NOMO-1 treated with DMSO at 0.1 percent for 48 hours (cell line): ENCODE data around the gene NPB.

Experiments
- DNase-seq: peaks from one replicate; lab custom pipeline; 2025; ENCODE audit not compliant: unreplicated experiment; lab: John Stamatoyannopoulos, UW

NPB gene

DNA sequence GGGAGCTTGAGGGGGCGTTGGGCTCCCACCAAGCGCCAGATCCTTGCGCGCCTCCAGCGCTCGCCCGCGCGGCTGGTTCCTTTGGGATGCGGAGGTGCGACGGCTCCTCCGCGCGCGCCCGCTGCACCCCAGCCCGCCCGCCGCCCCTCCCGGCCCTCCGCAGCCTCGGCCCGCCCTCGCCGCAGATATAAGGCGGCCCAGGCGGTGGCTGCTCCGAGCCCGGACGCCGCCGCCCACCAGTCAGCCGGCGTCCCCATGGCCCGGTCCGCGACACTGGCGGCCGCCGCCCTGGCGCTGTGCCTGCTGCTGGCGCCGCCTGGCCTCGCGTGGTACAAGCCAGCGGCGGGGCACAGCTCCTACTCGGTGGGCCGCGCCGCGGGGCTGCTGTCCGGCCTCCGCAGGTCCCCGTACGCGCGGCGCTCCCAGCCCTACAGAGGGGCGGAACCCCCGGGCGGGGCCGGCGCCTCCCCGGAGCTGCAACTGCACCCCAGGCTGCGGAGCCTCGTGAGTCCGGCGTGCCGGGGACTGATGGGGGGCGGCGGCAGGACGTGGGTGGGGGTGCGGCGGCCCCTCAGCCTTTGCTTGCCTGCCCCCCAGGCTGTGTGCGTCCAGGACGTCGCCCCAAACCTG lies at the start of gene NPB:
Gene NPB, plus strand, starts transcription at position 216 of the 630 bp plus-strand sequence. Its CDS starts 40 bp downstream, at position 256.
- no peak for DNase-seq

DNA sequence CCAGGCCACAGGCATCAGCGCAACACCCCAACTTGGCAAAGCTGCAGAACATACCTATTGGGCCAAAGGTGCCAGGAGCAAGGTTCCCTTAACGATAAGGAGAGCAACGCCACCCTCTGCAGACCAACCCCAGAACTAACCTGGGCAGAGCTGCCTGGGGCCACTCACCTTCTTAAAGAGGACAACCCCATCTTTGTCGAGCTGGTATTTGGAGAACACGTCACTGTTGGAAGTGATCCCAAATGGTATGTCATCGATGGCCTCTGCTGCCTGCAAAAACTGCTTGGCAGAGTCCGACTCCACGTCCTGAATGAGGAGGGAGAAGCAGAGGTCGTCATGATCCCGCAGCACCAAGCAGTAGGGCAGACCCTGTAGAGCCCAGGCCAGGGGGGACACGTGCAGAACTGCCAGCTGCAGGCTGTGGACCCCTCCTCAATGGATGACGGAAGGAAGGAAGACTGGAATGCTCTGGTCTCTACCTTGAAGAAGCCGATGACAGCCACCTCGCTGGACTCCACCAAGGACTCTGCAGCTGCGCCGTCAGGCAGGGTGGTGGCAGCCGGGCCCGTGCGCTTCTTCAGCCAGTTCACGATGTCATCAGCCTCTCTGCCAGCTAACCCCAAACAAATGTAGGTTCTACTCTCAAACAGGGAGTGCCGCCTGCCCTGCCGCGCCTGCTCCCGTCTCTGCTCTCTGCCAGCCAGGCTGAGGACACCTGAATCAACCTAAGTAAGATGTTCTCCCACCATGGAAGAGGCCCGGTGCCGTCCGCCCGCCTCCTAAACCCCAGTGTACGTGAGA lies 46.9 kb upstream of the NPB start:
- DNase-seq, result no peak

DNA sequence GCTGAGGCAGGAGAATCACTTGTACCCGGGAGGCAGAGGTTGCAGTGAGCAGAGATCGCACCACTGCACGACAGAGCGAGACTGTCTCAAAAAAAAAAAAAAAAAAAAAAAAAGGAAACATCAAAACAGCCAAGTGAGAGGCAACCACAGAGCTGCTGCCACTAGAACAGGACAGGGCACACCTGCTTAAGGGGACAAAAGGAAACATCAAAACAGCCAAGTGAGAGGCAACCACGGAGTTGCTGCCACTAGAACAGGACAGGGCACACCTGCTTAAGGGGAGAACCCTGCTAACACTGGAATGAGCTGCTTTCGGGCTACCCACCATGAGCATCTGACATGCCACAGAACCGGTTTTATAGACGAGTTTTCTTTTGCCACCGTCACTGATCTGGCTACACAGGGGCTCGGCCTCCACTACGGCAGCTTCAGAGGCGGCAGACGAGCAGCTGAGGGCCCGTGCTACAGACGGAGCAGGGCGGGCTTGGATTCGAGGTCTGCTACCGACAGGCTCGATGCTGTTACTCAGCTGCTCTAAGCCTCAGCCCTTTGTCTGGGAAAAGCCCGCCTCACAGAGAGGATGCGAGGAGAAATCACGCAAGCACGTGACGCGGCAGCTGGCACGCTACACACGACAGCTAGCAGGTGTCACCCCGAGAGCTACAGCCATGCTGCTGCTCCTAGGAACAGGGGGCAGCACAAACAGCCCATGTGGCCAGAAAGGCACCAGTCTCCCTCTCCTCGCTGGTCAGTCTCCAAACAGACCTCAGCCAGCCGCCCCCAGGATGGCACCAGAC lies 43.7 kb upstream of the NPB start:
- no peak for DNase-seq

DNA sequence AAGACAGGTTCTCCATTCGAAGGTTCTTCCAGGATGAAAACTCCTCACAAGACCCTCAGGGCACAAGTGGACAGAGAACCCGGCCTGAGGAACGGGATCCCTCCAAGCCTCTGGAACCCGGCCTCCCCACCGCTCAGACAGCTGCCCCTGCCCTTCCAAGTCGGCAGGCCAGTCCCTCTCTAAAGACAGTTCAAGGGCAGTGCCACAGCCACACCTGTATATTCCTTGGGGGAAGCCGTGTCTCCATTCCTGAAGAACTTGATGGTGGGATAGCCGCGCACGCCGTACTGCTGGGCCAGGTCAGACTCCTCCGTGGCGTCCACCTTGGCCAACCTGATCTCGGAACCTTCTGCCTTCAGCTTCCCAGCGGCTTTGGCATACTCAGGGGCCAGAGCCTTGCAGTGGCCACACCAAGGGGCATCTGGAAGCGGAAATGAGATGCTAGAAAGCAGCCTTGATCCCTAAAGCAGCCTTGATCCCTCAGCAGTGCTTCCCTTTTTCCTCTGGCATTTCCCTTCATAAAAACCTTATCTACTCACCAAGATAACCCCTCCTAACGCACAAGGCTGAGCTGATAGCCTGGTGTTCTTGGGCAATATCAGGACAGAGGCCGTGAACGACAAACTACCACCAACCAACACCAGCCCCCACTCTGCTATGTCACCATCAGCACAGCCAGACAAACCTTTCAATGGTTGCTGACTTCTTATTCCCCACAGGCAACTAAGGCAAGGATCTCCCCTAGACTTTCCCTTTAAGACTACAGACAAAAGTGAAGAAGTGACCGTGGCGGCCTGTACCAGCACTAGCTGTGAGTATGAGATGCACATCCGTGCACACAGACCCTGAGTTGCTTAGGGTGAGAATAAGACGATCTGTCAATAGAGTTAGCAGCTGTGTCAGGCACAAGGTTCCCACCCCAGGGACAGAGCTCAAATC lies 42.8 kb upstream of the NPB start:
- peak; percentile 33 for DNase-seq

DNA sequence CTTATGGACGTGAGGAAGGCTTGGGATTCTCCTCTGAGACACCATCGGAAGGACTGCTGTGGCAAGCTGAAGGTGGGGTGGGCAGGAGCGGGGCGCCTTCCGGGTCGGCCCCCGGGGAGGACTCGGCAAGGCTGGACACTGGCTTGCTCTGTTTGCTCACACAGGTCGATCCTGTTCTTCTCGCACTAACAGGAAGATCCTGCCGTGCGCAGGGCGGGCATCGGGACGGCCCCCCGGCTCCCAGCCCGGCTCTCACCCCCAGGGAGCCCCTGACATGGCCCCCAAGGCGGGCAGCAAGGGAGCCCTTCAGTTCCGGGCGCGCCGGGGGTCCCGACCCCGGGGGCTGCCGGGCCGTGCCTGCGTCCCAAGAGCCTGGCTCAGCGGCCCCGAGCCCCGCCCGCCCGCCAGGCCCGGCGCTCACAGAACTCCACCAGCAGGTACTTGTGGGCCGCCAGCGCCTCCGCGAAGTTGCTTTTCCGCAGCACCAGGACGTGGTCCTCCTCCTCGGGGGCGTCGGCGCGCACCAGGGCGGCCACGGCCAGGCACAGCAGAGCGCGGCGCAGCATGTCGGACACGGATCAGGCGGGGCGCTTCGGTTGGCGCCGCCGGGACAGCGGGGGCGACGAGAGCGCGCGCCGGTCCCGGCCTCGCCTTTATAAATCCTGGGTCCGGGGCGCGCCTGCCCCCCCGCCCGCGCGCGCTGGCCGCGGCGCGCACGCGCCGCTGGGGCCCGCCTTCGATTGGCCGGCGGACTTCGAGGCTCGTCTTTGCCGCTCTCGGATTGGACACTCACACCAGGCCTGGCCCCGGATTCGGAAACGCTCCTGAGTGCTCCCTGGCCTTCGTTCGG lies 41.9 kb upstream of the NPB start, which contains the start of gene P4HB:
Gene P4HB, minus strand, starts transcription at position 630 of the 850 bp plus-strand sequence. Its CDS starts 64 bp downstream, at position 566.
- no peak for DNase-seq

DNA sequence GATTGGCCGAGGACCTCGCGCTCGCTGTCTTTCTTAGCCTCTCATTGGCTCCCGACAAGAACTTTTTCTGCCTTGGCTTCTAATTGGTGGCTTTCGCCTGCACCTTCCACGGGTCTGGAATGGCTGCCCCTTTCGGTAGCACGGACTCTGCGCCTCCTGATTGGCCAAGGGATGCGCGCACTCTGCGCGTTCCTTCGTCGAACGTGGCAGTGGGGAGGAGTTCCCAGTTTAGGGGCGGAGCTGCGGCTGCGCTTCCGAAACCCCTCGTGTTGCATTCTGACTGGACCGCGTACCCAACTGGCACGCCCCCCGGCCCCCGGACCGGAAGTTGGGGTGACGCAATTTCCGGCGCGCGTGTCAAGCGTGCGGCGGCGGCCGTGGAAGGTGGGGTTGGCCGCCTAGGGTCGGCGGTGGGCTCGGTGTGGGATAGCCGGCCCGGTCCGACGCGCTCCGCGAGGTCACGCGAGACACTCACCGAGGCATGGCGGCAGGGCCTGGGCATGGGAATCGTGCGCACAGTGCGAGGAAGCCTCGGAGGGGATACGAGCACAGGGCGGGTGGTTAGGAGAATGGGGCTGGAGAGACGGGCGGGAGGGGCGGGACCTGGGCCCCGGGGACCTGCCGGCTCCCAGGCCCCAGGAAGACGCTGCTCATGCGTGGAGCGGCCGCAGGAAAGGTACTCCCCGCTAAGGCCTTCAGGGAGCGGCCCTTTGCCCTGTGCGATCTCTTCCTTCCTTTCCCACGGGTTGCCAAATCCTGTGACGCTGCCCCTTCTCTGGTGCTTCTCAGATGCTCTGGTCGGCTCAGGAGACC lies 41.1 kb upstream of the NPB start:
- peak; percentile 100 for DNase-seq

DNA sequence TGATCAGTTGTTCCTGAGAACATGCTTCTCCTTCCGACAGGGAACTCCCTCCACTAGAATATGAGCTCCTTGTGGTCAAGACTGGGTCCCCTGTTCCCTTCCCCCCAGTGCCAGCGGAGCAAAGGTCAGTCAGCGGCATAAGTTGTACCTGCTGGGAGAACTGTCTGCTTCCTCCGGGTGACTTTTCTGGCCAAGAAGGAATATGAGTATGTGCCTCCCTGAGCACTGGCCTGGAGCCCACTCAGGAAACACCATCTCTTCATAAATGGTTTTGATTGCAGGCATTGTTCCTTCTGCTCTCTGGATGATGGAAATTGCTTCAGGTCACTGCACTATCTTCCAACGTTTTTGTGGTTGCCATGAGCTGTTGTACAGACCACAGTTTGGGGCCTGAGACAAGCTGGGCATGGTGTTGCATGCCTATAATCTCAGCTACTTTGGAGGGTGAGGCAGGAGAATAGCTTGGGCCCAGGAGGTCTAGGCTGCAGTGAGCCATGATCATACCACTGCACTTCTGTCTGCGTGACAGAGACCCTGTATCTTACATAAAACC lies 38.8 kb upstream of the NPB start:
- no peak for DNase-seq

DNA sequence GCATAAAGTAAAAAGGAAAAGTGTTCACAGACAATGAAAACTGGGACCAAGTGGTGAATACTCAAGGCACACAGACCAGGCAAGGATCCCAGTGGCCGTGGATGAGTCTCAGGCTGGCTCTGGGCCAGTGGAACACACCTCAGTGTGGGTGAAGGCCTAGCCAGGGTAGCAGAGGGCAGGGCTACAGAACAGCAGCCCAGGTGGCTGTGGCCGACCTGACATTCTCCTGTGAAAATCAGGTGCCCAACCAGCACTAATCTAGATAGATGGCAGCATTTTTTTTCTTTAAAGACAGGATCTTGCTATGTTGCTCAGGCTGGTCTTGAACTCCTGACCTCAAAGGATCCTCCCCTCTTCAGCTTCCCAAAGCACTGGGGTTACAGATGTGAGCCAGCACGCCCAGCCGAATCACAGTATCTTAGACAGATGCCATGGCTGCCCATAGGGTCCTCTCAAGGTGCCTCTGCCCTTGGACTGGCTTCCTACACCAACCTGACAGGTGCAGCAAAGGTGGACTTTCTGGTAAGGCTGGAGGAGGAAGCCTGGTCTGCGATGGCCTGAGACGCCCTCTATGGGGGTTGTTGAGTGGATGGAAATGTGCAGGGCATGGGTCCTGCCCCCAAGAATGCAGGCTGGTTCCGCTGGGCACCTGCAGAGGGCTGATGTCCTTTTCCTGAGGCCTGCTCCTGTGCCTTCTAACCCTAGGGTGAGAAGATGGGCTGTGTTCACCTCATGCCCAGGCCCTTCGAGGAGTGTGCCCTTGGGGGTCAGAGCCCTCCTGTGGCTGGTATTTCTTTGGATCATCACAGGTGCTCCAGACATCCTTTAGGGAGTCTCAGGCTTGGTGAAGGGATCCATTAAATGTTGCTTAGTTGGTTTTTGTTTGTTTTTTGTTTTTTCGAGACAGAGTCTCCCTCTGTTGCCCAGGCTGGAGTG lies 37.9 kb upstream of the NPB start:
- DNase-seq, result no peak

DNA sequence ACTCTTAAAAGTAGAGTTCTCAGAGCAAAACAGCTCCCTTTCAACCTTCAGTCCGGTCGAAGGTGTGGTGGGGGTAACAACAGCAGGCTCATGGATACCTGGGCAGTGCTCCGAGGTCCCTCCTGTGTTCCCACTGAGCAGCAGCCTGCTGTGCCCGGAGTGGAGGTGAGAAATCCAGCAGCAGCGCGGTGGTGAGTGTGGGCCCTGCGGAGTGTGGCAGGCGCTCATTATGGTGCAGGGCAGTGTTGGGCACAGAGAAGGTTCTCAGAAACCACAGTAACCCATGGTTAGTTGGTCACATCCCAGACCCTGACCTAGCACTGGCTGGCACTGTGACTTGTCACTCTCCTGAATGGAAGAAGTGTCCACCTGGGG lies 36.7 kb upstream of the NPB start:
- no peak for DNase-seq

DNA sequence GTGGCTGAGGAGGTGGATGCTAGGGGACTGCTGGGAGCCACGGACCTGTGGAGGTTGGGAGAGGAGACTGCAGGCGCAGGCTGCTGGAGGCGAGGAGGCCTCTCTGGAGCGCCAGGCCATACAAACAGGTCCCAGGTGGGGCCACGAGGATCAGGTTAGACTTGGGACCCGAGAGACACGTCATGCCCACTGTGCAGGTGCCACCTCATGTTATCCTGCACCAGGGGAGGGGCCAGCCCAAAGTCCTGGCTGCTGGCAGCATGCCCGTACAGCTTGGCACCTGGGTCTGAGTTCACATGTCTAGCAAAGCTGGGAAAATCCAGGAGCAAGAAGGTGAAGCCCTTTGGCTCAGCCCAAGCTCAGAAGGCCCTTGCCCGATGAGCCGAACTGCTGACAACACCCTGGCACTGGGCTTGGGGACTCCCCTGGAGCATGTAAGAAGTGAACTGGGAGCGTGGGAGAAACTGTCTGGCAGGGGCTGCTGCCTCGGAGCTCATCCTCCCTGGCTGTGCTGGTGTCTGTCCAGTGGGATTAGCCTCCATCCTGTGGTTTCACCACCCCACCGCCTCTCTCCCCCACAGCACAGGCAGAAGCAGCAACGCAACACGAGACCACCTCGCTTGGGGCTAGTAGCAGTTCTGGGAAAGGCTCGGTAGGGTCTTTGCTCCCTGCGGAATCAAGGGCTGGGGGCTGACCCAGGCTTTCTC lies 36.2 kb upstream of the NPB start:
- no peak for DNase-seq

DNA sequence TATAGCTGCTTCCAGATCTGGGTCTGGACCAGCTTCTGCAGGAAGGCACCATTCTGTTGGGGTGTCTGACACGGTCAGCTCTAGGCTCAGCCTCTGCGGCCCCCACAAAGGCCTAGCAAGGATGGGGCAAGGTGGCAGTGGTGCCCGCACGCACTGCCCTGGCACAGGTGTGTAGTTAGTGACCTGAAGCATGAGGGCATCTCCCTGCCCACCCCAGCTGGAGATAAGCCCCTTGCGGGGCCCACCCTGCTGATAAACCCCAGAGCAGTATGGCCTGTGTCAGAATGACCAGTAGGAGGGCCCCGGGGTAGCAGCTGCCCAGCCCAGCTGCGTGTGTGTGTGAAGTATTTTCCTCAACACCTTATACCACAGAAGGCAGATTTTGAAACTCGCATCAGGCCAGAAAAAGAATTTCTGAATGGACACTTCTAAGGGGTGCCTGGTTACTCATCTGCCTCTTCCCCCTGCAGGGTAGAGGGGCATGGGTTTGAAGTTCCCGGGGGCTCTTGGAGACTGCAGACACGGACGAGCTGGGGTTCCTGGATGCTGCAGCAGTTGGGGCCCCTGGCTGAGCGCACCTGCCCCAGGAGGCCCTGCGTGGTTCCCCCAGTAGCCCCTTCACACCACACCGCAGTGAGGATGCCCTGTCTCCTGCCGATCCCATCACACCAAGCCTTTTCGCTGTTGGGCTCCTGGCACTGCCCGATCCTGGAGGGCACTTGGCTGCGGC lies 35.4 kb upstream of the NPB start:
- no peak for DNase-seq

DNA sequence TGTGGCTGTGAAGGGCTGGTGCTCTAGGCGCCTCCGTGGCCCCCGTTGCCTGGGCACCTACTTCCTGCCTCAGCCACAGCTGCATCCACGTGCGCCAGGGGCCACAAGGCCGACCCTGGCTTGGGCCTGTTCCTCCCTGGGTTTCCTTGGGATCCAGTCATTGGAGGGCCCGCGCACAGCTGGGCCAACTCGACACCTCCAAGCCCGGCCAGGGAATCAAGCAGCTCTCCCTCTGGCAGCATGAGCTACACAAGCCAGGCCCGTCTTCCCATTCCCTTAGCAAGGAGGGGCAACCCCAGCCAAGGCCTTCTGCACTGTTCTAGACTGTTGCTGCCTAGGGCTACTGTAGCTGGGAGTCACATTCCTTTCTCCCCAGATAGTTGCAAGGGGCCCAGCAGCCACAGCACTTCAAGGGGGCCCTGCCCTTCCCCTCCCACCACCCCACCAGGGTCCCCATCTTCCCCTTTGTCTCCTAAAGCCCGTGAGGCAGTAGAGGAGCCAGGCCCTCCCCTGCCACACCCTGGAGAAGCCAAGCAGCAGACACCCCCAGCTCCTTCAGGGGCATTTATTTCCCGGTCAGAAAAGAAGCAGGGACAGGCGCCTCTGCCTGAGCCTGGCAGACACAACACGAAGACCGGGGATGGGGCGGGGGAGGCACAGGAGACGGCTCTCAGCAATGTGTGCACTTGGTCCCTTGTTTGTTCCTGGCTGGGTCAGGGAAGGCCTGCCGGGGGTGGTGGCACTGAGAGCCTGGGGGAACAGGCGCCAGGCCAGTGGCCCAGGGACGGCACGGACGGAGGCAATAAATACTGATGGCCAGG lies 34.7 kb upstream of the NPB start:
- no peak for DNase-seq

DNA sequence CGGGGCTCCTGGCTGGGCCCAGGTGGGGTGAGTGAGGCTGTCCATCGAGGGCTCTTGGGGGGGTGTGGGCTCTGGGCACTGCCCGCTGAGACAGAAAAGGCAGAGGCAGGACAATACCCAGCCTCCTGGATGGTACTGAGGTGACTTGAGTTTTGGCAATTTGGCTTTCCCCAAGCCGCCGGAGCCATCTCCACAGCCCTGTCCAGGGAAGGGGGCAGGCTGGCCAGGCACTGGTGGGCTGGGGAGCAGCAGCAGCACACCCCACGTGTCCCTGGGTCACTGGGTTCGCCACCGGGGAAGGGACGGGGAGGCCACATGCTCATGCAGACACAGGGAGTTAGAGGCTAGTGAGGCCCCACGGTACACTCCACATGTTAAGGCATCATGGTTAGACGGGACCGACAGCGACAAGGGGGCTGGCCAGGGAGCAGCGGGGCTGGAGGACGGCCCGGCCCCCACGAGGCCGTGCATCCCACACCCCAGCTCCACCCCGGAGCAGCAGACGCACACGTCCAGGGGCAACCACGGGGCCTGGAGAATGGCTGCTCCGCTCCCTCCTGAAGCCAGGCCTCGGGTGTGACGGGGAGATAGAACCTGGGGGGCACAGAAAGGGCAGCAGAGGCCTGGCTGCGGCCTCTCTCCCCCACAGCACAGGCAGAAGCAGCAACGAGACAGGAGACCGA lies 33.9 kb upstream of the NPB start:
- no peak for DNase-seq

DNA sequence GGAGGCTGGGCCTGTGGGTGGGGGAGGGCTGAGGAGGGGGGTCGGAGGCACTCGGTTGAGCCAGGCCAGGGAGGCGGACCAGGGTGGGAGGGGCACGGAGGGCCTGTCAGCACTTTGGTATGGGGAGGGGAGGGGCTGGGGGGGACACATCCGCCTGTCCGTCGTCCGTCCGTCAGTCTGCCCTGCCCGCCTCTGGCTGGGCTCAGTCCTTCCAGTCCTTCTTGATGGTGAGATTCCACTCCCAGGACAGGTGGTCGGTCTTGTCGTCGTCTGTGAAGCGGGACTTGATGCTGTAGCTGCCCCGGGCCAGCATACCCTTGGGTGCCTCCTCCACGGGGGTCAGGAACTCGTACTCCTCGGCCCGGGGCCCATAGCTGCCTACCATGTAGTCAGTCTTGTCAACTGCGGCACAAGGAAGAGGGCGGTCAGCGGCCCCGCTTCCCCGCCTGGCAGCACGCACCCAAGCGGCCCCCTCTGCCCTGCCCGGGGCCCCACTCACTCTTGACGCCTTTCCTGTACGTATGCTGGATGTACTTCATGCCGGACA lies 33.3 kb upstream of the NPB start:
- no peak for DNase-seq
